IMR-90 (cell line): ENCODE measurements around the gene ZNF692. TPM values are rescaled to one million over a fixed set of nuclear protein-coding genes. Genes with fewer than 3 reads are reported as not detected.

Experiments used
- ATAC-seq: fragments of 200-7000 bp; cut with Tn5 transposase; 2 replicates; pipeline ENCODE4 v1.9.1; 2020; ENCODE audit warnings: low read depth, mild to moderate bottlenecking, moderate library complexity
- BruUV-seq: library from RNA; stranded (reverse); fragments of 400-500 nt; replicated peaks from 2 replicates; lab custom pipeline; 2021; lab: Mats Ljungman, UMichigan
- CTCF ChIA-PET: fragments of 300-600 bp; formaldehyde crosslinking; extraction: SDS; loops from one replicate; lab custom pipeline; 2021; ENCODE audit warnings: antibody characterized with exemption; lab: Yijun Ruan, JAX
- POLR2A ChIA-PET: fragments of 300-600 bp; sonication (Branson Sonifier 250); formaldehyde crosslinking; loops from one replicate; lab custom pipeline; 2022; ENCODE audit warnings: antibody characterized with exemption; ENCODE audit not compliant: unreplicated experiment; lab: Charles Lee
- DNase-seq: peaks from one replicate; pipeline ENCODE4 v3.0.0; 2013
- H2AFZ ChIP-seq: replicated peaks from 2 replicates; pipeline ENCODE3; 2013; ENCODE audit warnings: low read length, mild to moderate bottlenecking; ENCODE audit not compliant: poor library complexity
- H2AK5ac ChIP-seq: 2 replicates; pipeline ENCODE4 v1.6.1; 2013; ENCODE audit warnings: low read depth, low read length, inconsistent platforms
- H2AK9ac ChIP-seq: replicated peaks from 2 replicates; pipeline ENCODE3; 2013; ENCODE audit warnings: mild to moderate bottlenecking, low read depth, low read length, moderate library complexity; ENCODE audit not compliant: poor library complexity
- H2BK120ac ChIP-seq: 2 replicates; pipeline ENCODE4 v1.6.1; 2013; ENCODE audit warnings: low read depth, low read length, inconsistent platforms
- H2BK15ac ChIP-seq: 3 replicates; pipeline ENCODE4 v1.6.1; 2013; ENCODE audit warnings: low read depth, low read length, inconsistent platforms
- H2BK20ac ChIP-seq: 2 replicates; pipeline ENCODE4 v1.6.1; 2013; ENCODE audit warnings: low read depth, mild to moderate bottlenecking, inconsistent platforms, low read length, moderate library complexity
- H2BK5ac ChIP-seq: 2 replicates; pipeline ENCODE4 v1.6.1; 2013; ENCODE audit warnings: mild to moderate bottlenecking, low read depth, low read length, inconsistent platforms; ENCODE audit not compliant: poor library complexity, severe bottlenecking
- H3K14ac ChIP-seq: replicated peaks from 2 replicates; pipeline ENCODE4 v1.6.1; 2013; ENCODE audit warnings: low read depth, low read length, inconsistent platforms
- H3K18ac ChIP-seq: 2 replicates; pipeline ENCODE4 v1.6.1; 2013; ENCODE audit warnings: low read depth, low read length, control low read depth
- H3K23ac ChIP-seq: 2 replicates; pipeline ENCODE4 v1.6.1; 2013; ENCODE audit warnings: low read depth, low read length, inconsistent platforms
- H3K27ac ChIP-seq: 2 replicates; pipeline ENCODE4 v1.5.1; 2013; ENCODE audit warnings: mild to moderate bottlenecking, control low read depth, low read length; ENCODE audit not compliant: insufficient read depth
- H3K27me3 ChIP-seq: 2 replicates; pipeline ENCODE4 v1.6.1; 2013; ENCODE audit warnings: low read length; ENCODE audit not compliant: control insufficient read depth, insufficient read depth
- H3K36me3 ChIP-seq: 2 replicates; pipeline ENCODE4 v1.6.1; 2013; ENCODE audit warnings: low read length, mixed read lengths; ENCODE audit not compliant: control insufficient read depth, insufficient read depth
- H3K4ac ChIP-seq: 2 replicates; pipeline ENCODE4 v1.6.1; 2013; ENCODE audit warnings: low read depth, low read length, inconsistent platforms
- H3K4me1 ChIP-seq: 2 replicates; pipeline ENCODE4 v1.6.1; 2013; ENCODE audit warnings: low read length, mixed read lengths; ENCODE audit not compliant: control insufficient read depth, insufficient read depth
- H3K4me2 ChIP-seq: 2 replicates; pipeline ENCODE4 v1.6.1; 2013; ENCODE audit warnings: low read depth, mild to moderate bottlenecking, control low read depth, low read length, moderate library complexity
- H3K4me3 ChIP-seq: 2 replicates; pipeline ENCODE4 v1.5.1; 2013; ENCODE audit warnings: low read depth, mild to moderate bottlenecking, control low read depth, low read length, moderate library complexity; ENCODE audit not compliant: insufficient read depth
- H3K56ac ChIP-seq: 2 replicates; pipeline ENCODE4 v1.6.1; 2013; ENCODE audit warnings: low read length, inconsistent platforms; ENCODE audit not compliant: insufficient read depth; ENCODE audit errors: extremely low read depth
- H3K79me1 ChIP-seq, 2 experiments: 2 replicates each; pipeline ENCODE4 v1.6.1; 2013; ENCODE audit warnings: low read length in 2 of 2, inconsistent platforms in 1 of 2, low read depth in 1 of 2
- H3K9ac ChIP-seq: 2 replicates; pipeline ENCODE4 v1.6.1; 2013; ENCODE audit warnings: low read depth, low read length, control low read depth
- H3K9me1 ChIP-seq: 2 replicates; pipeline ENCODE4 v1.6.1; 2013; ENCODE audit warnings: low read length, inconsistent platforms; ENCODE audit not compliant: insufficient read depth
- H3K9me3 ChIP-seq: 2 replicates; pipeline ENCODE4 v1.6.1; 2013; ENCODE audit warnings: low read length; ENCODE audit not compliant: control insufficient read depth, insufficient read depth
- H4K20me1 ChIP-seq: 2 replicates; pipeline ENCODE4 v1.6.1; 2013; ENCODE audit warnings: low read length, inconsistent platforms; ENCODE audit not compliant: insufficient read depth
- H4K5ac ChIP-seq: 2 replicates; pipeline ENCODE4 v1.6.1; 2013; ENCODE audit warnings: mild to moderate bottlenecking, low read depth, low read length, control low read depth
- H4K8ac ChIP-seq, 2 experiments: 2 replicates each; pipeline ENCODE4 v1.6.1; 2013; ENCODE audit warnings: low read depth in 2 of 2, low read length in 2 of 2, control low read depth in 1 of 2, inconsistent platforms in 1 of 2
- H4K91ac ChIP-seq: 2 replicates; pipeline ENCODE4 v1.6.1; 2013; ENCODE audit warnings: low read depth, low read length, inconsistent platforms; ENCODE audit not compliant: insufficient read depth
- MAZ ChIP-seq: IDR thresholded peaks from 2 replicates; pipeline ENCODE4 v1.6.1; 2012; ENCODE audit warnings: low read depth, mild to moderate bottlenecking, low read length, improper control_type of control experiment, moderate library complexity, borderline replicate concordance
- NFE2L2 ChIP-seq: fragments of 150-350 bp; IDR thresholded peaks from 2 replicates; pipeline ENCODE4 v1.6.1; 2016; ENCODE audit warnings: low read depth, mild to moderate bottlenecking, low read length
- RAD21 ChIP-seq: IDR thresholded peaks from 2 replicates; pipeline ENCODE4 v1.6.1; 2012; ENCODE audit warnings: low read length, improper control_type of control experiment
- RFX5 ChIP-seq: IDR thresholded peaks from 2 replicates; pipeline ENCODE4 v1.8.0; 2012; ENCODE audit warnings: low read depth, mild to moderate bottlenecking, low read length, moderate library complexity
- whole genome bisulfite sequencing, 2 experiments: methylation state at CpG; one replicate each; pipeline versions ENCODE4 v1.1.5 to v1.1.7; 2013; ENCODE audit warnings: missing lambda C conversion rate in 2 of 2; ENCODE audit not compliant: insufficient read length in 1 of 2; ENCODE audit errors: extremely low coverage in 2 of 2; 5-methylcytosine and 5-hydroxymethylcytosine counted together
- dilution Hi-C: fragments of 300-500 bp; cut with HindIII; formaldehyde crosslinking; loops from one replicate; pipeline ENCODE4 v1.14.3; 2018; ENCODE audit warnings: low sequenced_read_pairs; ENCODE audit not compliant: unreplicated experiment
- in situ Hi-C: fragments of 300-500 bp; cut with MboI; formaldehyde crosslinking; loops from 3 replicates; pipeline ENCODE4 v1.14.3; 2019; ENCODE audit warnings: low sequenced_read_pairs, inconsistent platforms, mixed read lengths
- intact Hi-C: fragments of 100-400 bp; cut with micrococcal nuclease; formaldehyde crosslinking; loops from 2 replicates; pipeline ENCODE4 v1.10.0; 2022
- polyA plus RNA-seq, 3 experiments: library from polyadenylated mRNA; depleted of rRNA; stranded (reverse); fragments of >200 nt; gene quantifications; 2 replicates each; pipeline ENCODE4 v1.2.3, GENCODE V29; 2012; ENCODE audit warnings: low replicate concordance in 1 of 3
- total RNA-seq: library from RNA; depleted of rRNA; stranded (reverse); fragments of >200 nt; gene quantifications from 2 replicates; pipeline ENCODE4 v1.2.3, GENCODE V29; 2012
- TF ChIP-seq, protein P1 (sequence below): conservative IDR thresholded peaks from 2 replicates; pipeline ENCODE4 v1.5.1; 2012; ENCODE audit warnings: mild to moderate bottlenecking, low read depth, low read length, improper control_type of control experiment
- TF ChIP-seq, protein P2 (sequence below): fragments of 150-350 bp; IDR thresholded peaks from 2 replicates; pipeline ENCODE4 v1.6.1; 2016; ENCODE audit warnings: low read depth, mild to moderate bottlenecking, low read length, moderate library complexity, borderline replicate concordance

The ZNF692 gene
- total and polyA plus RNA-seq, 2 of the 4 experiments (the other 2 are of a cell fraction): 7.3 to 50.4 TPM

DNA sequence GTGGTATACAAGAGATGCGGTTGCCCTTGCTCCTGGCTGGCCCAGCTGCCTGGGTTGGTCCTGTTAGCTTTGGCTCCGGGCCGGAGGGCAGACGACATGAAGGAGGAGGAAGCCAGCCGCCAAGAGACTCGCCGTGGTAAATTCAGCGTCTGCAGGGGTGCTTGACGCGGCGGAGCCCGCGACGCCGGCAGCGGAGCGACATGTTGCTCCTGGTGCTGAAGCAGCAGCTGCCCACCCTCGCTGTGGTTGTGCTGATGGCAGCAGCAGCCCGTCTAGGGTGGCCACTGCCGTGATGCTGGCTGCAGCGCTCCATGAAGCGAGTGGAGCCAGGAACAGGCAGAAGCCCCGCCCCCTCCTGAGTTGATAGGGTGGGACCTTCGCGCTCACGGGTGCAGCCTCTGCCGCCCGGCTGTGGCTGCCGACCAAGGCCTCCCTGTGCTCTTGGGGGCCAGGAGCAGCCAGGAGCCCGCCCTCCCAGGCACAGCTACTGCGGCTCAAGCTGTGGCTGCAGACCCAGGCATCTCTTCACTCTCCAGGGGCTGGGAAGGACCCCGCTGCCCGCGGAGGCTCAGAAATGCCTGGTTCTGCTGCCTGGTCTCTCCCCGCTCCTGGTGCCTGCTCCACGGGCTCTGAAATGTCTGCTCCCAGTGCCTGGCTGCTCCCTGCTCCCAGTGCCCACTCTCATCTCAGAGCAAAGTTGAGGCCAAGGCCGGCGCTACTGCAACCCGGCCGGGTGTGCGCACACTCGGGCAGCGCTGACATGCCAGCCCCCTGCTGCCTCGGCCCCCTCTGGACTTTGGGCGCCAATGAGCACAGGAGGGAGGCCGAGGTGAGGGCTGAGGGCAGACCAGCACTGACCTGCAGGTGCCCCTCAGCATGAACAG is 4.4 kb upstream of the ZNF692 start:
- H3K9ac ChIP-seq: peak overlapping the region; percentile 53
- H3K4me2 ChIP-seq: peak overlapping the region; percentile 86
- WGBS, 2 experiments: 10% methylated on average over 31 of the region's 46 CpGs; no CpG with 5 or more reads in 1 of the 2 experiments
- CTCF ChIA-PET: no interaction called here
- ATAC-seq: peak; percentile 80
- peak overlapping the region; percentile 81 for H3K14ac ChIP-seq
- H3K36me3 ChIP-seq: no peaks in the 10 kb centered on the region
- H3K18ac ChIP-seq: peak overlapping the region; percentile 8; the same call in 1 of the 2 replicates
- in situ Hi-C loops (no loop called here), intact Hi-C loops (no loop called here), dilution Hi-C loops (no loop called here)
- H3K4ac ChIP-seq: peak overlapping the region; percentile 84
- peak overlapping the region; percentile 28; the same call in 1 of the 2 replicates for H2AK5ac ChIP-seq
- no peak overlapping the region for H2BK15ac ChIP-seq
- peak overlapping the region; percentile 8; the same call in 1 of the 2 replicates for H3K27ac ChIP-seq
- H3K23ac ChIP-seq: peak overlapping the region; percentile 69
- H3K9me1 ChIP-seq: peaks cover 10% of the 10 kb centered on the region; the same call in 1 of the 2 replicates
- no peaks in the 10 kb centered on the region for H4K20me1 ChIP-seq
- peak overlapping the region; percentile 62 for H3K4me3 ChIP-seq
- no TSS peak for BruUV-seq
- peak overlapping the region; percentile 42 for H4K5ac ChIP-seq
- H4K91ac ChIP-seq: peak overlapping the region; percentile 48
- H4K8ac ChIP-seq: peak overlapping the region; percentile 69 to 85; a peak in 3 of 4 replicates
- DNase-seq: peak; percentile 47
- peak overlapping the region; percentile 99 for H2AFZ ChIP-seq
- POLR2A ChIA-PET: no interaction called here
- no peaks in the 10 kb centered on the region for H3K27me3 ChIP-seq
- peak overlapping the region; percentile 35 for H2BK5ac ChIP-seq
- H2AK9ac ChIP-seq: peak overlapping the region; percentile 92
- H3K56ac ChIP-seq: no peak overlapping the region
- no peaks in the 10 kb centered on the region for H3K9me3 ChIP-seq
- peaks cover 10% of the 10 kb centered on the region for H3K4me1 ChIP-seq
- H2BK120ac ChIP-seq: peak overlapping the region; percentile 82
- H2BK20ac ChIP-seq: peak overlapping the region; percentile 25; the same call in 1 of the 2 replicates
- TF ChIP-seq MAZ: 0 out of 2 replicates have a peak, but pooled peaks have one; percentile 18
- TF ChIP-seq, protein P1, sequence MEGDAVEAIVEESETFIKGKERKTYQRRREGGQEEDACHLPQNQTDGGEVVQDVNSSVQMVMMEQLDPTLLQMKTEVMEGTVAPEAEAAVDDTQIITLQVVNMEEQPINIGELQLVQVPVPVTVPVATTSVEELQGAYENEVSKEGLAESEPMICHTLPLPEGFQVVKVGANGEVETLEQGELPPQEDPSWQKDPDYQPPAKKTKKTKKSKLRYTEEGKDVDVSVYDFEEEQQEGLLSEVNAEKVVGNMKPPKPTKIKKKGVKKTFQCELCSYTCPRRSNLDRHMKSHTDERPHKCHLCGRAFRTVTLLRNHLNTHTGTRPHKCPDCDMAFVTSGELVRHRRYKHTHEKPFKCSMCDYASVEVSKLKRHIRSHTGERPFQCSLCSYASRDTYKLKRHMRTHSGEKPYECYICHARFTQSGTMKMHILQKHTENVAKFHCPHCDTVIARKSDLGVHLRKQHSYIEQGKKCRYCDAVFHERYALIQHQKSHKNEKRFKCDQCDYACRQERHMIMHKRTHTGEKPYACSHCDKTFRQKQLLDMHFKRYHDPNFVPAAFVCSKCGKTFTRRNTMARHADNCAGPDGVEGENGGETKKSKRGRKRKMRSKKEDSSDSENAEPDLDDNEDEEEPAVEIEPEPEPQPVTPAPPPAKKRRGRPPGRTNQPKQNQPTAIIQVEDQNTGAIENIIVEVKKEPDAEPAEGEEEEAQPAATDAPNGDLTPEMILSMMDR: no peak
- TF ChIP-seq RAD21: no peak
- TF ChIP-seq, protein P2, sequence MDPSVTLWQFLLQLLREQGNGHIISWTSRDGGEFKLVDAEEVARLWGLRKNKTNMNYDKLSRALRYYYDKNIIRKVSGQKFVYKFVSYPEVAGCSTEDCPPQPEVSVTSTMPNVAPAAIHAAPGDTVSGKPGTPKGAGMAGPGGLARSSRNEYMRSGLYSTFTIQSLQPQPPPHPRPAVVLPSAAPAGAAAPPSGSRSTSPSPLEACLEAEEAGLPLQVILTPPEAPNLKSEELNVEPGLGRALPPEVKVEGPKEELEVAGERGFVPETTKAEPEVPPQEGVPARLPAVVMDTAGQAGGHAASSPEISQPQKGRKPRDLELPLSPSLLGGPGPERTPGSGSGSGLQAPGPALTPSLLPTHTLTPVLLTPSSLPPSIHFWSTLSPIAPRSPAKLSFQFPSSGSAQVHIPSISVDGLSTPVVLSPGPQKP: no peak
- no peak for TF ChIP-seq NFE2L2
- no peak for TF ChIP-seq RFX5
- H3K79me1 ChIP-seq: peaks cover 4 to 7% of the 10 kb centered on the region in 2 experiments; a peak in 3 of 4 replicates
